ENCODE measurements around the gene PABPC1L. TPM values are rescaled to one million over a fixed set of nuclear protein-coding genes. Genes with fewer than 3 reads are reported as not detected.

The PABPC1L gene
- total RNA-seq, 4 donors from 2014 or later: 11.7 to 61.1 (median 19.4) TPM

DNA sequence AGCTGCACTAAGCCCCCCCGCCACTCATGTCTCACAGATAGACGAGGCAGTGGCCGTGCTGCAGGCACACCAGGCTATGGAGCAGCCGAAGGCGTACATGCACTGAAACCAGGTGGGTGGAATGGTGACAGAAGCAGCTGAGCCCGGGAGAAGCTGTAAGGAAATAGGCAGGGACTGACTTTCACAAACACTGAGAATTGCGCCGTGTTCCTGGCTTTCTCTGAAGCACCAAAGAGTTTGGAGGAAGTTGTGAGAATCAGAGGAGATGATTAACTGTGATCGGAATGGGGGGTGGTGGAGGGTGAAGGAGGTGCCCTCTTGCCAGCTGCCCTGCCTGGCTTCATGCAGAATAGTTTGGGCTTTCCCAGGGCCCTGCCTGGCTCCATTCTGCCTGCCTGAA, 28.8 kb downstream of the PABPC1L start:
- WGBS: 87% methylated on average over 9 of the region's 9 CpGs
- Histone ChIP-seq H3K4me3 (no peak overlapping the region), H3K4me1 (no peaks in the 10 kb centered on the region), H3K27ac (no peak overlapping the region), H3K9me3 (no peaks in the 10 kb centered on the region), H3K27me3 (no peaks in the 10 kb centered on the region), H3K36me3 (peaks cover 56% of the 10 kb centered on the region)
- TF ChIP-seq POLR2A (IDR thresholded peaks at IDR 0.05) (no peak), EP300 (IDR thresholded peaks at IDR 0.05) (no peak), POLR2AphosphoS5 (IDR thresholded peaks at IDR 0.05) (no peak)
- TF ChIP-seq, protein P1, sequence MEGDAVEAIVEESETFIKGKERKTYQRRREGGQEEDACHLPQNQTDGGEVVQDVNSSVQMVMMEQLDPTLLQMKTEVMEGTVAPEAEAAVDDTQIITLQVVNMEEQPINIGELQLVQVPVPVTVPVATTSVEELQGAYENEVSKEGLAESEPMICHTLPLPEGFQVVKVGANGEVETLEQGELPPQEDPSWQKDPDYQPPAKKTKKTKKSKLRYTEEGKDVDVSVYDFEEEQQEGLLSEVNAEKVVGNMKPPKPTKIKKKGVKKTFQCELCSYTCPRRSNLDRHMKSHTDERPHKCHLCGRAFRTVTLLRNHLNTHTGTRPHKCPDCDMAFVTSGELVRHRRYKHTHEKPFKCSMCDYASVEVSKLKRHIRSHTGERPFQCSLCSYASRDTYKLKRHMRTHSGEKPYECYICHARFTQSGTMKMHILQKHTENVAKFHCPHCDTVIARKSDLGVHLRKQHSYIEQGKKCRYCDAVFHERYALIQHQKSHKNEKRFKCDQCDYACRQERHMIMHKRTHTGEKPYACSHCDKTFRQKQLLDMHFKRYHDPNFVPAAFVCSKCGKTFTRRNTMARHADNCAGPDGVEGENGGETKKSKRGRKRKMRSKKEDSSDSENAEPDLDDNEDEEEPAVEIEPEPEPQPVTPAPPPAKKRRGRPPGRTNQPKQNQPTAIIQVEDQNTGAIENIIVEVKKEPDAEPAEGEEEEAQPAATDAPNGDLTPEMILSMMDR (IDR thresholded peaks at IDR 0.05): no peak
- no peak for DNase-seq (ENCODE audit: low spot score in 2 of 2)

DNA sequence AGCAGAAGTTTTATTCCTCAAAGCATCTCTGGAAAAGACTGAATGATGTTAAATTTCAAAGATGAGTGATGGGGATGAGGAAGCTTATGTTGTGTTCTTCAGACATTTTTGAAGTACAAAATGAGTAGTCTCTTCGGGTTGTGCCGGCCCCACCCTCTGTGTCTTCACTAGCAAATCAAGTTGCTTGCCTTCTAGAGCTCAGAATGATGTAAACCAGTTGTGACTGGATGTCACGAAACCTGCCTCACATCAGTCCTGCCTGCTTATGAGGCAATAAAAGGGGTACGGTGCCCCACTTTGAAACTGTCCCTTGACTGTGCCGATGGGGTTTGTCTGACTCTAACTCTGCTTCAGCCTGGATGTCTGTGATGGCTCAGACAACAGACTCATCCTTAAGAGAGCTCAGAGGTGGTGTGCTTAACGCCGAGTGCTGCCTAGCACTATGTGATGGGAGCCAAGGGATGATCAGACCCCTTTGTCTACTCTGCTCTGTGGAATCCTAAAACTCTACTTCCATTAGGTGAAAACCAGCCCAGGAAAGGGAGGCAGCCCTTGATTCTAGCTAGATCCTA, 31.3 kb downstream of the PABPC1L start:
- no peaks in the 10 kb centered on the region for H3K4me1 ChIP-seq
- 90% methylated on average over 7 of the region's 7 CpGs for WGBS
- H3K4me3 ChIP-seq: no peak overlapping the region
- no peaks in the 10 kb centered on the region for H3K27me3 ChIP-seq
- TF ChIP-seq EP300 (IDR thresholded peaks at IDR 0.05) (no peak), POLR2AphosphoS5 (IDR thresholded peaks at IDR 0.05) (no peak)
- TF ChIP-seq, protein P1 (IDR thresholded peaks at IDR 0.05): no peak
- H3K9me3 ChIP-seq: no peaks in the 10 kb centered on the region
- H3K27ac ChIP-seq: no peak overlapping the region
- H3K36me3 ChIP-seq: peaks cover 75% of the 10 kb centered on the region
- no peak for DNase-seq (ENCODE audit: low spot score in 2 of 2)

DNA sequence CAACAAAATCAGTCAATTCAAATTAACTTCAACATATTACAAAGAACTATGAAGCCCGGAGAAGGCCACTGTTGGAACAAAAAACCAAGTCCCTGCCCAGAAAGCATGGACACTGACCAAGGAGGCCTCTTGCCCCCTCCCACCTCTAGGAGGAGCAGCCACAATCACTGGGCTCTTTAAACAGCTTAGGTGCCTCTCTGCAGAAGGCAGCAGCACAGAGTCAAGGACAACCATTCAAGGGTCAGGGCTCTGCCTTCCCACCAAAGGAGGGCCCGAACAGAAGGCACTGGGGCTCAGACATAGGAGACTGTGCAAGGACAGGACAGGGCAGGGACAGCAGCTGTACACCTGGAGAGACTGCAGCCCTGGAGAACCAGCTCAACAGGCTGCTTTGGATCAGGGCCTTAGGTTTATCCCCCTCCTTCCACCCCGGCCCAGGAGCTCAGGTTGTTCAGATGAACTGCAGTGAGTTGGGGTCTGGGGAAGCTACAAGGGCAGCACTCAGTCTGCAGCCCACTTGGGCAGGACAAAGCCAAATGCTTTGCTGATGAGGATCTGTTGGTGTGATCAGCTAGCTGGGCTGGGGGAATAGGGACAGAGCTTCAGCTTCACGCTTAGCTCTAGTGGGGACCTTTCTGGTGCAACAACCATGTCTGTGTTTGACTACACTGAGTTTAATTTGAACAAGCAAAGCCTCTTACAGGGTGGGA, 32.6 kb downstream of the PABPC1L start:
- WGBS: 84% methylated on average over 4 of the region's 4 CpGs
- no peak for DNase-seq (ENCODE audit: low spot score in 2 of 2)
- TF ChIP-seq EP300 (IDR thresholded peaks at IDR 0.05) (no peak), POLR2A (IDR thresholded peaks at IDR 0.05) (no peak), POLR2AphosphoS5 (IDR thresholded peaks at IDR 0.05) (no peak)
- TF ChIP-seq, protein P1 (IDR thresholded peaks at IDR 0.05): no peak
- Histone ChIP-seq H3K9me3 (no peaks in the 10 kb centered on the region), H3K27me3 (no peaks in the 10 kb centered on the region), H3K4me1 (no peaks in the 10 kb centered on the region), H3K27ac (no peak overlapping the region), H3K4me3 (no peak overlapping the region), H3K36me3 (peaks cover 67% of the 10 kb centered on the region)

DNA sequence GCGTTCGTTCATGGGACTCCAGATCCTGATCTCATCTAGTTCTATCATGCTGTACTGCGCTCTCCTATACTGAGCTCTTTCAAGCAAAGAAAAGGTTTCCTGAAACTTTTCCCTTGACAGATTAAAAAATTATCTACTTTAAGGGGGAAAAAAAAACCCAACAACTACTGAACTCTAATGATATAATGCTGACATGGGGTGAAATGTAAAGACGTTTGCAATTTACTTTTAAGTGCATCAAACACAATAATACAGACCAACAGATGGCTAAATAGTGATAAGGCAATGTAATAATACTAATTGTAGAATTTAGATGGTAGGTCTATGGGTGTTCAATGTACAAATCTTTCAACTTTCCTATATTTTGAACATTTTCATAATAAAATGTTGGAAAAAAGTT, 34.0 kb downstream of the PABPC1L start:
- peaks cover 70% of the 10 kb centered on the region for H3K36me3 ChIP-seq
- H3K27ac ChIP-seq: no peak overlapping the region
- DNase-seq (ENCODE audit: low spot score in 2 of 2): no peak
- no peak for TF ChIP-seq EP300 (IDR thresholded peaks at IDR 0.05)
- no peak for TF ChIP-seq POLR2AphosphoS5 (IDR thresholded peaks at IDR 0.05)
- TF ChIP-seq, protein P1 (IDR thresholded peaks at IDR 0.05): no peak
- no peak for TF ChIP-seq POLR2A (IDR thresholded peaks at IDR 0.05)
- no peaks in the 10 kb centered on the region for H3K27me3 ChIP-seq
- H3K4me3 ChIP-seq: no peak overlapping the region
- H3K9me3 ChIP-seq: no peaks in the 10 kb centered on the region
- WGBS: 87% methylated on average over 4 of the region's 4 CpGs
- no peaks in the 10 kb centered on the region for H3K4me1 ChIP-seq

DNA sequence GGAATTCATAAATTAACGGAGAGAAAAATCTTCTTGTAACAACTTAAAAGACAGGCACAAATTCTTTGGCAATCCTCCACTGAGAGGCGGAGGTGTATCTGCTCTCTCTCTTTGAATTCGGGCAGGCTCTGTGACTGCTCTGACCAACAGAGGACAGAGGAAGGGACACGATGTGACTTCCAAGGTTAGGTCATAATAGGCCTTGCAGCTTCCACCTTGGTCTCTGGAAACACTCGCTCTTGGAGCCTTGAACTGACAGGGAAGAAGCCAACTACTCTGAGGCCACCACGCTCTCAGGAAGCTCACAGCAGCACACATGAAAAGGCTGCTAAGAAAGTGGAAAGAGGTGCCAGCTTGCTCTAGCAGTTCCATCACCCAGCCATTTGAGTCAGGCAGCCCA, 35.4 kb downstream of the PABPC1L start:
- DNase-seq (ENCODE audit: low spot score in 2 of 2): no peak

More for the DNA sequence above, 35.4 kb downstream of the PABPC1L start:
- TF ChIP-seq POLR2A (IDR thresholded peaks at IDR 0.05): no peak
- TF ChIP-seq, protein P1 (IDR thresholded peaks at IDR 0.05): no peak
- no peak for TF ChIP-seq POLR2AphosphoS5 (IDR thresholded peaks at IDR 0.05)
- TF ChIP-seq EP300 (IDR thresholded peaks at IDR 0.05): no peak
- 91% methylated on average over 6 of the region's 6 CpGs for WGBS
- no peaks in the 10 kb centered on the region for H3K27me3 ChIP-seq
- no peaks in the 10 kb centered on the region for H3K9me3 ChIP-seq
- H3K27ac ChIP-seq: no peak overlapping the region
- H3K4me1 ChIP-seq: no peaks in the 10 kb centered on the region
- no peak overlapping the region for H3K4me3 ChIP-seq
- H3K36me3 ChIP-seq: peaks cover 72% of the 10 kb centered on the region
